ENCODE data around the gene CSTF2T.

- TF ChIP-seq ZFP41 (CRISPR knock-in tag; IDR thresholded peaks at IDR 0.05; ENCODE audit: borderline replicate concordance), result no peak
- TF ChIP-seq, protein P1, sequence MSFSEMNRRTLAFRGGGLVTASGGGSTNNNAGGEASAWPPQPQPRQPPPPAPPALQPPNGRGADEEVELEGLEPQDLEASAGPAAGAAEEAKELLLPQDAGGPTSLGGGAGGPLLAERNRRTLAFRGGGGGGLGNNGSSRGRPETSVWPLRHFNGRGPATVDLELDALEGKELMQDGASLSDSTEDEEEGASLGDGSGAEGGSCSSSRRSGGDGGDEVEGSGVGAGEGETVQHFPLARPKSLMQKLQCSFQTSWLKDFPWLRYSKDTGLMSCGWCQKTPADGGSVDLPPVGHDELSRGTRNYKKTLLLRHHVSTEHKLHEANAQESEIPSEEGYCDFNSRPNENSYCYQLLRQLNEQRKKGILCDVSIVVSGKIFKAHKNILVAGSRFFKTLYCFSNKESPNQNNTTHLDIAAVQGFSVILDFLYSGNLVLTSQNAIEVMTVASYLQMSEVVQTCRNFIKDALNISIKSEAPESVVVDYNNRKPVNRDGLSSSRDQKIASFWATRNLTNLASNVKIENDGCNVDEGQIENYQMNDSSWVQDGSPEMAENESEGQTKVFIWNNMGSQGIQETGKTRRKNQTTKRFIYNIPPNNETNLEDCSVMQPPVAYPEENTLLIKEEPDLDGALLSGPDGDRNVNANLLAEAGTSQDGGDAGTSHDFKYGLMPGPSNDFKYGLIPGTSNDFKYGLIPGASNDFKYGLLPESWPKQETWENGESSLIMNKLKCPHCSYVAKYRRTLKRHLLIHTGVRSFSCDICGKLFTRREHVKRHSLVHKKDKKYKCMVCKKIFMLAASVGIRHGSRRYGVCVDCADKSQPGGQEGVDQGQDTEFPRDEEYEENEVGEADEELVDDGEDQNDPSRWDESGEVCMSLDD (CRISPR knock-in tag; IDR thresholded peaks at IDR 0.05; ENCODE audit: borderline replicate concordance), result no peak
- no peak for TF ChIP-seq MLX (CRISPR knock-in tag; IDR thresholded peaks at IDR 0.05)
- TF ChIP-seq, protein P2, sequence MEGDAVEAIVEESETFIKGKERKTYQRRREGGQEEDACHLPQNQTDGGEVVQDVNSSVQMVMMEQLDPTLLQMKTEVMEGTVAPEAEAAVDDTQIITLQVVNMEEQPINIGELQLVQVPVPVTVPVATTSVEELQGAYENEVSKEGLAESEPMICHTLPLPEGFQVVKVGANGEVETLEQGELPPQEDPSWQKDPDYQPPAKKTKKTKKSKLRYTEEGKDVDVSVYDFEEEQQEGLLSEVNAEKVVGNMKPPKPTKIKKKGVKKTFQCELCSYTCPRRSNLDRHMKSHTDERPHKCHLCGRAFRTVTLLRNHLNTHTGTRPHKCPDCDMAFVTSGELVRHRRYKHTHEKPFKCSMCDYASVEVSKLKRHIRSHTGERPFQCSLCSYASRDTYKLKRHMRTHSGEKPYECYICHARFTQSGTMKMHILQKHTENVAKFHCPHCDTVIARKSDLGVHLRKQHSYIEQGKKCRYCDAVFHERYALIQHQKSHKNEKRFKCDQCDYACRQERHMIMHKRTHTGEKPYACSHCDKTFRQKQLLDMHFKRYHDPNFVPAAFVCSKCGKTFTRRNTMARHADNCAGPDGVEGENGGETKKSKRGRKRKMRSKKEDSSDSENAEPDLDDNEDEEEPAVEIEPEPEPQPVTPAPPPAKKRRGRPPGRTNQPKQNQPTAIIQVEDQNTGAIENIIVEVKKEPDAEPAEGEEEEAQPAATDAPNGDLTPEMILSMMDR (CRISPR knock-in tag; IDR thresholded peaks at IDR 0.05), result no peak
- TF ChIP-seq EP300 (IDR thresholded peaks at IDR 0.05; ENCODE audit: low read depth in 2 of 2, low read length in 2 of 2), result no peak
- TF ChIP-seq EP300 (CRISPR knock-in tag; IDR thresholded peaks at IDR 0.05; ENCODE audit: borderline replicate concordance), result no peak
- TF ChIP-seq ZKSCAN1 (IDR thresholded peaks at IDR 0.05; ENCODE audit: low read length), result no peak
- TF ChIP-seq KDM1A (CRISPR knock-in tag; IDR thresholded peaks at IDR 0.05), result no peak
- TF ChIP-seq NFE2L2 (IDR thresholded peaks at IDR 0.05; ENCODE audit: low read length), result no peak
- no peak for TF ChIP-seq ZZZ3 (CRISPR knock-in tag; IDR thresholded peaks at IDR 0.05; ENCODE audit: borderline replicate concordance)
Measured at GRCh38 chr10:51653025-51653424, 46.4 kb downstream of the CSTF2T start.
